ENCODE results near the gene COX19.
A peak's percentile ranks its signal among the peaks of the same experiment; 100 is the strongest.

The COX19 gene

GRCh38 chr7:981793-982510 lies 6.6 kb upstream of the COX19 start:
- no peak for DNase-seq
- intact Hi-C loops (cut with DNase I): no loop called here

- DNase-seq: no peak
- intact Hi-C loops (cut with DNase I): no loop called here
These were observed 4.7 kb upstream of the COX19 start for GRCh38 chr7:979886-980571.

GRCh38 chr7:979151-979550 lies 3.8 kb upstream of the COX19 start:
- DNase-seq: no peak
- intact Hi-C loops (cut with DNase I): no loop called here

GRCh38 chr7:978416-979091 lies 3.2 kb upstream of the COX19 start:
- peak in 1 of 10 donors; percentile 74 for DNase-seq
- intact Hi-C loops (cut with DNase I): no loop called here

DNA sequence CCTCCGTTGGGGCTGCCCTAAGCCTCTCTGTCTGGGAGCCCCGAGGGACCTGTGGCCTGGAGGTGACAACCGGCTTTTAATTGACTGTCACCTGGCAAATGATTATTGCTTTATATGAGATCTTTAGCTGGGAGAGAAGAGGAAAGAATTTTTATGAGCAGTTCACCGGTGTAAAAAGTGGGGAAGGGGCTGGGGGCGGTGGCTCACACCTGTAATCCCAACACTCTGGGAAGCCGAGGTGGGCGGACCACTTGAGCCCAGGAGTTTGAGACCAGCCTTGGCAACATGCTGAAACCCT lies 2.6 kb upstream of the COX19 start:
- intact Hi-C loops (cut with DNase I): no loop called here
- DNase-seq: no peak

DNA sequence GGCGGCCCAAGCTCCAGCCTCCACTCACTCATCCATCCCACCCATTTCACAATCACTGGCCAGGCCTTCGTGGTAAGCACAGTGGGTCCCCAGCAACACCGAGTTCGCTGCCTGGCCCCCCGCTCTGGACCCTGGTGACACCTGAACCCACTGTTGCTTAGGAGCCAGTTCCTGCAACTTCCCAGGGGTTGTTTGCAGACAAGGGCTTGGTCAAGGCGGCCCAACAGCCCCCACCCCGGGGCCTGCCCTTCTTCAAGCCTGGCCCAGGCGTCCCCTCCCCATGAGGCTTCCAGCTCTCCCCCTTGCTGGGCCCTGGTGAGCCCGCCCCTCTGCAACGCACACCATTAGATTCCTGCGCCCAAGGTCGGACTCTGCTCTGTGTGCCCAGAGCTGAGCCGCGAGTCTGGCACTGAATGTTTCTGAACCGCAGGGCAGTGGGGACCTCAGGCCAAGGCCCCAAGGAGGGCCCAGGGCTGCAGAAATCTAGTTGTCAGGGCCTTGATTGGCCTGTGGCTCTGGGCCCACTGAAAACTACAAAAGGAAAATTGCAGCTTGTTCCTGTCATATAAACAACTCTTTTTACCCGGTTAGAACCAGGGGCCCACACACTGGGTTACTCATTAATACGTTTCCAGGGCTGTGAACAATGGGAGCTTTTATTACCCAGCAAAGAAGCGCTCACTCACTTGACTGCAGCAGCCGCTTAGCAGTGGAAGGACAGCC lies 2.1 kb upstream of the COX19 start:
- peak in 4 of 10 donors; percentile 42 to 90 (median 52) for DNase-seq
- intact Hi-C loops (cut with DNase I): no loop called here

DNA sequence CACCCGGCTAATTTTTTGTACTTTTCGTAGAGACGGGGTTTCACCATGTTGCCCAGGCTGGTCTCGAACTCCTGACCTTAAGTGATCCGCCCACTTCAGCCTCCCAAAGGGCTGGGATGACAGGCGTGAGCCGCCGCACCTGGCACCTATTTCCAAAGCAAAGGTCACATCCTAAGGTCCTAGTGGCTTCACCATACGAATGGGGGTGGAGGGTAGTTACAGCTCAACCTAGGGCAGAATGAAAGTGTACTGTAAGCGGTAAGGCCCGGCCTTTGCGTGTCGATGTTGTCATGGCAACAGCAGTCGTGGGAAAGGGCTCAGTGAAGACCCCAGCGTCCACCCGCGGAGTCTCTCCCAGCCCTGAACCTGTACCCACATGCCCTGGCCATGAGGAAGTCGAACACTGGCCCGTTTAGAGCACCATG lies 1.6 kb upstream of the COX19 start:
- DNase-seq: no peak
- intact Hi-C loops (cut with DNase I): no loop called here

GRCh38 chr7:975702-976473 lies 539 bp upstream of the COX19 start:
- intact Hi-C loops (cut with DNase I): no loop called here
- DNase-seq: peak in 1 of 10 donors; percentile 86

GRCh38 chr7:974172-974571 lies 1.2 kb downstream of the COX19 start:
- intact Hi-C loops (cut with DNase I): no loop called here
- DNase-seq: no peak

DNA sequence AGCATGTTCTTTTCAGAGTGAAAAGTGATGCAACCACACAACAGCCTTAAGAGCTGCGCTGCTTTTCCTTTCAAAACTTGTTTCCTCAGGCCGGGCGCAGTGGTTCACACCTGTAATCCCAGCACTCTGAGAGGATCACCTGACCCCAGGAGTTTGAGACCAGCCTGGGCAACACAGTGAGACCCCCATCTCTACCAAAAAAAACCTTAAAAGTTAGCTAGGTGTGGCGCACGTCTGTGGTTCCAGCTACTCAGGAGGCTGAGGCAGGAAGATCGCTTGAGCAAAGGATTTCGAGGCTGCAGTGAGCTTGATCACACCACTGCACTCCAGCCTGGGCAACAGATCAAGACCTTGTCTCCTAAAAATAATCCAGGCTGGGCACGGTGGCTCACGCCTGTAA lies 2.0 kb downstream of the COX19 start:
- DNase-seq: no peak
- intact Hi-C loops (cut with DNase I): no loop called here

DNA sequence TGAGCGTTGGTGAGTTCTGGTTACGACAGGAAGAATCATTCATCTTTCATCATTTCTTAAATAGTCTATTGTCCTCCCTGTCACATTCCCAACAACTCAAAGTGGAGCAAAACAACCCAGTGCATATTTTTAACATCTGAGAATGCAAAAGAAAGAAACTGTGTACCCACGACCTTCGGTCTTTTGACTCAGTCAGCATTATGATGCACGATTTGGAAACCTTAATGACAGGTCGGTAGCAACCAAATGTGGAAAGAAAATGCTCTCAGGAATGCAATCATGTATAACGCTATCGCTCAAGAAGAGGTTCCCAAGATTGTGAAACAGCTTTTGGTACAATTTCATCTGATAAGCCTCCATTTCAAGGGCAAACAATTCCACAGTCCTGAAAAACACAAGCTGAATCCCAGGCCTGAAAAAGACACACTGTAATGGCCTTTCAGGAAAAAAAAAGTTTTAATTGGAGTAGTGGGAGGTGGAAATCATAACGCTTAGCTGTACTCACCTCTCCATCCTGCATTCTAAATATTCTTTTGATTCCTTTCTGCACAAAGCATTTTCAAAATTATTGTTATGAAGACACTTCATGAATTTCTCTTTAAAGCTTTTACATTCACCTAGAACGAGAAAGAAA lies 2.6 kb downstream of the COX19 start:
- intact Hi-C loops (cut with DNase I): no loop called here
- DNase-seq: no peak

GRCh38 chr7:972110-972509 lies 3.2 kb downstream of the COX19 start:
- DNase-seq: no peak
- intact Hi-C loops (cut with DNase I): no loop called here

GRCh38 chr7:970744-971143 lies 4.6 kb downstream of the COX19 start:
- intact Hi-C loops (cut with DNase I): no loop called here

DNA sequence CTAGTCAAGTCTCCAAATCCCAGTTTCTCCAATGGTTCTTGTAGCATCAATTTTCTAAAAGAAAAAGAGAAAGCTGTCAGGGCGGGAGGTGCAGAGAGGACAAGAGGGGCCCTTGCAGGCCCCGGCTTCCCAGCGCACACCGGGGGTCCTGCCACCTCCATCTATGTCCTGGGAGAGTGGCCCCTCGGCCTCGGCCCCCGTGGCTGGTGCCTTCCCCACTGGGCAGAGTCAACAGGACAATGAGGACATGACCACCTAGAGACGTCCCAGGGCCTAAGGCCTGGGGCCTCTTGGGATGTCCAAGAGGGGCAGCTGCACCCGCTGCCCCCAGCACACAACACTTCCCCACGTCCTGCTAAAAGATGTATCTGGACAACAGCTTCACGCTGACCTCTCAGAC lies 5.9 kb downstream of the COX19 start:
- intact Hi-C loops (cut with DNase I): no loop called here
- no peak for DNase-seq

More at GRCh38 chr7:970744-971143, 4.6 kb downstream of the COX19 start:
- DNase-seq: no peak

- intact Hi-C loops (cut with DNase I): no loop called here
- no peak for DNase-seq
These were observed 6.9 kb downstream of the COX19 start for GRCh38 chr7:968205-969105.

GRCh38 chr7:967361-968082 lies 7.8 kb downstream of the COX19 start:
- no peak for DNase-seq
- intact Hi-C loops (cut with DNase I): no loop called here

GRCh38 chr7:966291-967069 lies 8.9 kb downstream of the COX19 start:
- intact Hi-C loops (cut with DNase I): no loop called here
- DNase-seq: peak in 3 of 10 donors; percentile 5 to 78 (median 33)
